ENCODE data around the gene ATP6V0E1.

ATP6V0E1 gene

DNA sequence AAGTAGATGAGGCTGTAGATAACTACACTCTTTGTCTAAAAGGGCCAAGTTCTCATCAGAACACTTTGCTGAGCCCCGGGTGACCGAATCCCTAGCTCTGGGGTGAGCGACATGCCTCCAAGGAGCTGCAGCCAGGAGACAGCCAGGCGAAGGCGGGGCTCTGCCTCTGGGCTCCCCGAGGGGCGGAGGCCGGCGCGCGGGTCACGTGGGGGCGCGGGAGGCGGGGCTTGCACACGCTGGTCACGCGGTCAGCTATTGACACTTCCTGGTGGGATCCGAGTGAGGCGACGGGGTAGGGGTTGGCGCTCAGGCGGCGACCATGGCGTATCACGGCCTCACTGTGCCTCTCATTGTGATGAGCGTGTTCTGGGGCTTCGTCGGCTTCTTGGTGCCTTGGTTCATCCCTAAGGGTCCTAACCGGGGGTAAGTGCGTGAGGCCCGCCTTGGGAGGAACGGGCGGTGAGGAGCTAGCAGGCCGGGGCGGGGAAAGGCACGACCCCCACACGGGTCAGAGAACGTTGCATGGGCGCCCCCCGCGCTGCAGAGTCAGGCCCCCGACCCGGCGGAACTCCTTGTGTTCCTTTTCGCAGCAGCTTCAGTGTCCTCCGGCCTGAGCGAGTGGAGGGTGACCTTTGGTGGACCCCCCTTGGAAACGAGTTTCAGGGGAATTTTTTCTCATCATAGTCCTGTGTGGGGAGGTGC lies at the start of gene ATP6V0E1:
Gene ATP6V0E1, plus strand, starts transcription at position 230 of the 702 bp plus-strand sequence. Its CDS starts 90 bp downstream, at position 320.
- in situ Hi-C loops (cut with MboI; ENCODE audit: low sequenced_read_pairs): no loop called here

DNA sequence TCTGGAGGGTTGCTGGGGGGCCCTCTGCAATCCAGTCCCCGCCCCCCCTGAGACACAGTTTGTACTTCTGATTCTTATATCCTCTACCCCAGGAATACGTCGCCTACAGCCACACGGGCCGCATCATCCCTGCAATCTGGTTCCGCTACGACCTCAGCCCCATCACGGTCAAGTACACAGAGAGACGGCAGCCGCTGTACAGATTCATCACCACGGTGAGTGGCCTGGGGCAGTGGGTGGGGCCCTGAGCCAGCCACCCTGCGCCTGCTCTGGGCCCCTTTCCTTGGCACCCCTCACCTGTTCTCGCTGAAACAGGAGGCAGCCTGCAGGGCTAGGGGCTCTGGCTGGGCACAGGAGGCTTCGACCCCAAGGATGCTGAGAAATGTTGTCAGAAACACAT lies 48.5 kb upstream of the ATP6V0E1 start:
- in situ Hi-C loops (cut with MboI; ENCODE audit: low sequenced_read_pairs): loop anchor here (25.0 kb wide), 1 partner anchor 448 kb away; no protein-coding TSS in a partner anchor

DNA sequence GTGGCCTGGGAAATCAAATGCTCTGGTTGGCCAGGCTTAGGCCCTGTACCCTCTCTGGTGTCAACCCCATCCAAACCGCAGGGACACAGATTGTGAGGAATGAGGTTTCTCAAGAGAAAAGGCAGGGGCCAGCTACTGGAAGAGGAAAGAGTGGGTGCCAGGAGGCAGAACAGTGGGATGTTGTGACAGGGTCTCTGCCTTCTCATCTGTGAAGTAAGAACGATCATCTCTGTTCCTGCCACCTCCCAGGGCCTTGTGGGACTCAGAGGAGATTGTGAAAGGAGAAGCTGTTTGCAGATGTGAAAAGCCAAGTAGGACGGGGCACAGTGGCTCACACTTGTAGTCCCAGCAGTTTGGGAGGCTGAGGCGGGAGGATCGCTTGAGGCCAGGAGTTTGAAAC lies 47.2 kb upstream of the ATP6V0E1 start:
- in situ Hi-C loops (cut with MboI; ENCODE audit: low sequenced_read_pairs): loop anchor here (25.0 kb wide), 1 partner anchor 449 kb away; no protein-coding TSS in a partner anchor

DNA sequence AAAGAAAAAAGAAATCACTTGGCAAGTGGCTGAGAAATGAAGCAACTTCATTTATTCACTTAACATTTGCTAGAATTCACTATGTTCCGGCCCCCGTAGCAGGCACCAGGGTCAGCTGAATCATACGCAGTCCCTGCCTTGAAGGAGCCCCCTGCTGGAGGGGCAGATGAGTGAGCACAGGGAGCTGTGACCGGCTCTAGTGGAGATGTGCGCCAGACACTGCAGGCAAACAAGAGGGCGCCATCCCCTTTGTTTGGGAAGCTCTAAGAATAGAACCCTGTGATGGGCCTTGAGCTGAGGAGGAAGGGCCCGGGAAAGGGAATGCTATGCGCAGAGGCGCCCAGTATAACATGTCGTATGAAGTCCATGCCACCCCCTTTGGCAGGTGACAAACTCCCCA lies 44.5 kb upstream of the ATP6V0E1 start:
- in situ Hi-C loops (cut with MboI; ENCODE audit: low sequenced_read_pairs): loop anchor here (25.0 kb wide), 1 partner anchor 452 kb away; no protein-coding TSS in a partner anchor

DNA sequence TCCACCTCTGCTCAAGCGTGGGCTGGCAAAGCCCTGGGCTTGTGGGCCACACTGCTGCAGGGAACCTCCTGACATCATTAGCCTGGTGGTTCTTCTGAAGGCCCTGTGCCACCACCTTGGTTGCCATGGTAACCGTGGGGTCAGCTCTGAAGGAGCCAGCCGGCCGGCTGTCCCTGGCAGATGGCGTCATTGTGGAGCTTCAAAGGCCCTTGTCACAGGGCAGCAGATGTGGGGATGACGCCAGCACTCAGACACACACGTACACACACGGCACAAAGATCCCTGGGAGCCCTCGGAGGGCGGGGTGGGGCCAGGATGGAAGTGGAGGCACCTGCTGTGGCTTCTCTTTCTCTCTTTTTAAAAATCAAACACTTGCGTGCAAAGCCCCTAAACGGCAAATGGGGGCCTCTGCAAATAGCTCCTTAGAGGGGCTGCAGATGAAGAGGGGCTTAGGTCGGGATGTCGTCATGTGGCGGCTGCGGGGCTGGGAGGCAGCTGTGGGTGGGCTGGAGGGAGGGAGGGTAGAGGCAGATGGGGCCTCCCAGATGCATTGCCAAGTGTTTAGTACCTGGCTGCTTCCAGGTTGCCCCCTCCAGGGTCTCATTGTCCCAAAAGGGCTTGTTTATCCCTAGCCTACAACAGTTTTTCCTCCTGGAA lies 43.8 kb upstream of the ATP6V0E1 start:
- in situ Hi-C loops (cut with MboI; ENCODE audit: low sequenced_read_pairs): loop anchor here (25.0 kb wide), 1 partner anchor 452 kb away; no protein-coding TSS in a partner anchor

DNA sequence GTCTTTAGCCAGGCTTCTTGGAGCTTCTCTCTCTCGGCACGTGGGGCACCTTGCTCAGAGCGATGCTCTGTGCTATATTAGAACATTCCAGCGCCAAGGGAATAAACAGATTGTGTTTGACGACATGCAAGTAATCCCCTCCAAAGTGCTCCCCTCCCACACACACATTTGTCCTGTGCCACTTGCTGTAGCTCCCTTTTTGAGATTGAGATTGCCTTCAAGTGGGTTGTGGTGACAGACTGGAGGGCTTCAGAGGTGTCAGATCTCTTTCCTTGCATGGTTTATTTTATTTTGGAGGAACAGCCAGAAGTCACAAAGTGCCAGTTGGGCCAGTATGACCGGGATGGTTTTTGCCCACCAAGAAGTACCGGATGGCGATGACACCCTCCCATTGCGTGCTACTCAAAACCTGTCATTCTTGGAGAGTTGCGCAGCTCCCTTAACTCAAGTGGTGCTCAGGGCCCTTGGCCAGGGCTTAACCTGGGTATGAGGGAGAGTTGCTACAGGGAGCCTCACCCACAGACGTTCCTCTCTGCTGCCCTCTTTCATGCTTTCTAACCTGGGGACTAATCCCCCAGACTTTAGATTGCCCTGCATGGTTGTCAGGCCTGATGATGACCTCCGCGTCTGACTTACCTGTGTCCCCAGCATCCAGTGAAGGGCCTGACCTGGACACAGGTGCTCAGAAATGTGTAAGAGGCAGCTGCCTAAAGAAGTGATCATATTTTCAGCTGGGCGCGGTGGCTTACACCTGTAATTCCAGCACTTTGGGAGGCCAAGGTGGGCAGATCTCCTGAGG lies 43.1 kb upstream of the ATP6V0E1 start:
- in situ Hi-C loops (cut with MboI; ENCODE audit: low sequenced_read_pairs): loop anchor here (25.0 kb wide), 1 partner anchor 453 kb away; no protein-coding TSS in a partner anchor

DNA sequence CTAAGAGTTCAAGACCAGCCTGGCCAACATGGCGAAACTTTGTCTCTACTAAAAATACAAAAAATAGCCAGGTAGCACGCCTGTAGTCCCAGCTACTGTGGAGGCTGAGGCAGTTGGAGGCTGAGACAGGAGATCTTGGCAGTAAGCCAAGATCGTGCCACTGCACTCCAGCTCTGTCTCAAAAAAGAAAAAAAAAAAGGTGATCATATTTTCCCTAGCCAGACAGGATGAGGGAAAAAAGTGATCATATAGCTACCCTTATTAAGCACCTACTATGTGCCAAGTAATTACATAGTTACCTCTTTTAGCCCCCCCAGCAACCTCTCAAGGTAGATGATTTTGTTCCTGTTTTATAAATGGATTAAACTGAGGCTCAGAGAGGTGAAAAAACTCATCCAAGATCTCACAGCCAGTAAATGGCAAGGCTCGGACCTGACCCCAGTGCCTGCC lies 42.5 kb upstream of the ATP6V0E1 start:
- in situ Hi-C loops (cut with MboI; ENCODE audit: low sequenced_read_pairs): loop anchor here (25.0 kb wide), 1 partner anchor 454 kb away; no protein-coding TSS in a partner anchor

DNA sequence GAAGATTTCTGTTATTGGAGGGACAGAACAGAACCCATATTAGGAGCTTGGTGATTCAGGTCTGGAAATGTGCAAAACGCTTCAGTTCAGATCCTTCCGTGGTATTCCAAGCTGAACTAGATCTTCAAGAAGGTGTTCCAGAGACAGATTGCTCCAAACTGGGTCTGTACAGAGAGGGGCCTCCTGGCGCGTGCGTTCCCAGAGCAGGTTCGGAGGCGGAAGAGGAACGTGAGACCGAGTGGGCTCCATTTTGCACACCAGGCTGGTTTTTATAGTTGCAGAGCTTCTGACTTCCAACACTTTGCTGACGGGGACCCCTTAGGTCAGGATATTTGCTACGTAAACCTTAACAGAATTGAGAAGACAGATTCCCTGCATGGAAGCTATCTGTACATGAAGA lies 41.0 kb upstream of the ATP6V0E1 start:
- in situ Hi-C loops (cut with MboI; ENCODE audit: low sequenced_read_pairs): loop anchor here (25.0 kb wide), 1 partner anchor 455 kb away; no protein-coding TSS in a partner anchor

DNA sequence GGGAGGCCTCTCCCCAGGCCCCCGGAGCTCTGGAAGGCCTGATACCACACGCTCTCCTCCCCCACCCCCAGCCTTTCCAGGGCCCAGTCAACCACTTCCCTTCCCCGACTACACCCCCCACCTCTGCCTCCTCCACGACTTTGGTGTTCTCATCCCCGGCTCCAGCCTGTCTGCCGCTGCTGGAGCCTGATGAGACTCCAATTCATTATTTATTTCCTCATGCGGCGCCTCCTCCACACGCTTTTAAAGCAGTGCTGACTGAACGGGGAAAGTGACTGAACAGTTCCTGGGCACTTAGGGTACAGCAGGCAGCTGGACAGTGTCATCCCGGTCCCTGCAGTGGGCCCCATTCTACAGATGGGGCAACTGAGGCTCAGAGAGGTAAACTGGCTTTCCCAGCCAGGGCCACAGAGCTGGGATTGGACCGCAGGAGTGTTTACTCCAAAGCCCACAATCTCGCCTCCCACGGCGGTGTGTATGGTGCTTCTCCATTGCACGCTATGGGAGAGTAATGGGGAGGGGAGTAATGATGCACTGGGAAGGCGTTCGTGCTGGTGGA lies 40.2 kb upstream of the ATP6V0E1 start:
- in situ Hi-C loops (cut with MboI; ENCODE audit: low sequenced_read_pairs): loop anchor here (25.0 kb wide), 1 partner anchor 456 kb away; no protein-coding TSS in a partner anchor

DNA sequence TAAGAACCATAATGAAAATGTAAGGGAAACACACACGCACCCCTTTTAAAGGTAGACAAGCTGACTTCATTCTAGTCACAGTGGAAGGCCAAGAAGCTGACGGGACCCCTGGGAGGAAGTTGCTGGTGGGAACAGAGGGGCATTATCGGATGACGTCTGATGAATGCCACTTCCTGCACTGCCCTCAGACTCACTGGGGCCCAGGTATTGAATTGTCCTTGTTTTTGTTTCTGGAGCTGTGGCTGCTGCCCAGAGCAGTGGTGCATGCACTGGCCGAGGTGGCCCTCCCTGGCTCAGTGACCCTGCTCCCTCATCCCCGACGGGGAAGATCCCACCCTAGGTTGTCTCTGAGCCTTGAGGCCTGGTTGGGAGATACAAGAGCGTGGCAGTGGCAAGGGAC lies 39.7 kb upstream of the ATP6V0E1 start:
- in situ Hi-C loops (cut with MboI; ENCODE audit: low sequenced_read_pairs): loop anchor here (25.0 kb wide), 1 partner anchor 457 kb away; no protein-coding TSS in a partner anchor

DNA sequence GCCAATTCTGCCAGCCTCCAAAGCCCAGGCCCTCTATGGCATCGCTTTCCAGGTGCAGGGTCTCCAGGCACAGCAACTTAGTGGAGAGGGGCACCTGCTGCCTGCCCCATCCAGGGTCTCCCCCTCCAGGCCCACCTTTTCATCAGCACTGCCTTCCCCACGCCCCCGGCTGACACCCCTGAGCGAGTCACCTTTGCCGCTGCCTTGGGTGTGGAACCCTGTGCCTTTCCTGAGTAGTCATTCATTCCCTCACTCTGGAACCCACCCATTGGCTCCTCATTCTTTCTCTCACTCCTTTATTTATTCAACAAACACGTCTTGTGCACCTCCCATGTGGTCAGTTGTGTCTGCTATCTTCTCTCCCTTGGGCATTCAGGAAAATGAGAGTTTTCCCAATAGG lies 38.8 kb upstream of the ATP6V0E1 start:
- in situ Hi-C loops (cut with MboI; ENCODE audit: low sequenced_read_pairs): loop anchor here (25.0 kb wide), 1 partner anchor 457 kb away; no protein-coding TSS in a partner anchor

DNA sequence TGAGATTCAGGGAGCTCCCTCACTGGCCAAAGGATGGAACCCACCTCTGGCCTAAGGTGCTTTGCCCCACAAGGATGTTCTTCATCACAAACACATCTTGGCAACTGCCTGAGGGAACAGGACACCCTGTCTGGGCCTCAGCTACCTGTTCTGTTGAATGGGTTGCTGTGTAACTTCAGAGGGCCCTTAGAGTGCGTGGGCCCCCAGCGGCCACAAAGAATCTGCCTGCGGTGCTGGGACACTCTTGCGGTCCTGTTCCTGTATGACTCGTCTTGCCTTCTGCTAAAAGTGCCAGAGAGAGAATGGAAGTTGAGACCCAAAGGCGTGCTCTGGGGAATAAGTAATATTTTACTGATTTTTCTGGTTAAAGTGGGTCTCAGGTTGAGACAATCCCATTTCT lies 38.4 kb upstream of the ATP6V0E1 start:
- in situ Hi-C loops (cut with MboI; ENCODE audit: low sequenced_read_pairs): loop anchor here (25.0 kb wide), 1 partner anchor 458 kb away; no protein-coding TSS in a partner anchor

DNA sequence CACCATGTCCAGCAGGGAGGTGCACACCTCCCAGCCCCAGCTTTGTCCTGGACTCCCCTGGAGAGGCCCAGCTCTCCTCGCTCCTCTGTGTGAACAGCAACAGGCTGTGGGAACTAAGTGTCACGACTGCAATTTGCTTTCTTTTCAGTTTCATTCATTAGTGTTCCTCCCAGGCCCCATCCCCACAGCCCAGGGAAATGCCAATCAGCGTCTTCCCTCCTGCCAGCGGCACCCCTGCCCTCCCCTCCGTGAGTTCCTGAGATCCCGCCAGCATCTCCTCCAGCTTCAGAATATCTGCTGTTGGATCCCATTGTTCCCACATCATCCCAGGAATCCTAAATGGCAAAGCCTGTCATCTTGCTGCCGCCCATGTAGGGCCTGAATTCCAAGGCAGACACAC lies 37.4 kb upstream of the ATP6V0E1 start:
- in situ Hi-C loops (cut with MboI; ENCODE audit: low sequenced_read_pairs): loop anchor here (25.0 kb wide), 1 partner anchor 459 kb away; no protein-coding TSS in a partner anchor

DNA sequence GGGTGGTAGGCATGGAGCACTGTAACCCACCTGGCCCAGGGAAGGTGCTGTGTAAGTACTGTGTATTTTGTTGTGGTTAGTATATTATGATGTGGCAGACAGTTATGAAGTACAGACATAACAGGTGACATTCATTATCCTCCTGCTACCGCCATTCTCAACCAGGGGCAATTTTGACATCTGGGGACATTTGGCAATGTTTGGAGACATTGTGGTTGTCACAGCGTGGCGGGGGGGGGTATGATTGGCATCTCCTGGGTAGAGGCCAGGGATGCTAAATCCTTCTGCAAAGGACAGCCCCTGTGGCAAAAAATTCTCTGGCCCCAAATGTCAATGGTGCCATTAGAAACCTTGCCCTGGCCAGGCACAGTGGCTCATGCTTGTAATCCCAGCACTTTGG lies 34.1 kb upstream of the ATP6V0E1 start:
- in situ Hi-C loops (cut with MboI; ENCODE audit: low sequenced_read_pairs): loop anchor here (25.0 kb wide), 1 partner anchor 462 kb away; no protein-coding TSS in a partner anchor

DNA sequence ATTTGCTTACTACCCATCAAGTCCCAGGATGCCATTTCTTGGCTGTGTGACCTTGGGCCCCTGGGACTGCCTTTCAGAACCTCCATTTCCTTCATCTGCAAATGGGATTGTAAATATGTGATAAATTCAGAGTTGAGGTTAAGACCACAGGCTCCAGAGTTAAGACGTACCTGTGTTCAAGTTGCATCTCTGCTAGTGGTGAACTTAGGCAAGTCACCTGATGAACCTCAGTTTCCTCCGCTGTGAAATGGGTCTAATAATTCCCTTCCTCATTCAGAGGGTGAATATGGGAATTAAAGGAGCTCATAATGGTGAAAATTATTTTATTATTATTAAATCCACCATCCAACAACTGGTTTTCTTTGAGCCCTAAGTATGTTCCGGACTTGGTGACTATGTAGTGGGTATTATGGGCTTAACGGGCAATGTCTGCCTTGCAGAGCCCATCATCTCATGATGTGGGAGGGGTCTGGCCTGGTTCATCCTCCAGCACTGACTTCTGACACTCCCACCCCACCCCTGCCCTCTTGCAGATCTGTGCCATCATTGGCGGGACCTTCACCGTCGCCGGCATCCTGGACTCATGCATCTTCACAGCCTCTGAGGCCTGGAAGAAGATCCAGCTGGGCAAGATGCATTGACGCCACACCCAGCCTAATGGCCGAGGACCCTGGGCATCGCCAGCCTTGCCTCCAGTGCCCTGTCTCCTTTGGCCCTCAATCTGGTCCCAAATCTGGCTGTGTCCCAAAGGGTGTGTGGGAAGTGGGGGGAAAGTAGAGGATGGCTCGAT lies 33.2 kb upstream of the ATP6V0E1 start:
- in situ Hi-C loops (cut with MboI; ENCODE audit: low sequenced_read_pairs): no loop called here

DNA sequence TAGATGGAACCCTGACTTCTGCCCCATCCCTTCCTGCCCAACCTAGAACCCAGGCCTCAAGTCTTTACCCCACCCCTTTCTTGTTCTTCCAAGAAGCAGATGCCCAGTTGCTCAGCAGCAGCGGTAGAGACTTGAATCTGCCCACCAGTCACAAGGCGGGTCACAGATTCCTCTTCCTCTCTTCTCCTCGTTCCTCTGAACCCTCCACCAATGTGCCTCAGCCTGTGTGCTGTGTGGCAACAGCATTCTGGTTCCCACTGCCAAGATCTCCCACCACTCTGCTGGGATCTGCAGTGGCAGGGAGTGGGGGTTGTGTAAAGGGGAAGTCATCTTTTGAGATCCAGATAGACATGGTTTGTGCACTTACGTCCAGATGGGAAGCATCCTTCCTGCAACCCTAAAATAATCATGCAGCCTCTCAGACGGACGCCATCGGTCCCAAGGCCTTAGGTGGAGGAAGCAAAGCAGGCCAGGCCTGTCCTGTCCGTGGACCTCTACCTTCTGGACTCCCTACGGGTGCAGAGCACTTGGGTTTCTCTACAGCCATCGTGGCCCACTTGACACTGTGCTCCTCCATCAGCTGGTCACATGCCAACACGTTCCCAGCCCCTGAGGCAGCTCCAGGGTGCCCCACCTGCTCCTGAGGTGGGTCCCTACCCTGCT lies 32.1 kb upstream of the ATP6V0E1 start:
- in situ Hi-C loops (cut with MboI; ENCODE audit: low sequenced_read_pairs): no loop called here

DNA sequence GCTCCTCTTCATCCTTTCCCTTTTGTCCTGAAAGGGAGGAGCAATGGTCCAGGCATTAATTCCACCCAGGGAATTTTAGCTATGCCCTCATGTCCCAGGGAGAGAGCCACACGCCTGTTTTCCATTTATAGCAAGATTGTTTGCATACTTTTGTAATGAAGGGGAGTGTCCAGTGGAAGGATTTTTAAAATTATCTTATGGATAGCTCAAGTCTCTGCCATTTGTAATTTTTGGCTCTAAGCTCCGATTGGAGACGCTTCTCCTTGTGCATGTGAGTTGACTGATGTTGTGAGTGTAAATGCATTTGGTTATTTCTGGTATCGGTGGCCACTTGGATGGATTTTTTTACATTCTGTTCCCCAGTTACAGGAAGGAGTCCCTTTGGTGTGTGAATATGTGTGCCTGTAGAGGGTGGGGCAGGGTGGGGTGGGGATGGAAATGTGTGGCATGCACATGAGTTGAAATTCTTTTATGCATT lies 31.5 kb upstream of the ATP6V0E1 start:
- in situ Hi-C loops (cut with MboI; ENCODE audit: low sequenced_read_pairs): no loop called here

DNA sequence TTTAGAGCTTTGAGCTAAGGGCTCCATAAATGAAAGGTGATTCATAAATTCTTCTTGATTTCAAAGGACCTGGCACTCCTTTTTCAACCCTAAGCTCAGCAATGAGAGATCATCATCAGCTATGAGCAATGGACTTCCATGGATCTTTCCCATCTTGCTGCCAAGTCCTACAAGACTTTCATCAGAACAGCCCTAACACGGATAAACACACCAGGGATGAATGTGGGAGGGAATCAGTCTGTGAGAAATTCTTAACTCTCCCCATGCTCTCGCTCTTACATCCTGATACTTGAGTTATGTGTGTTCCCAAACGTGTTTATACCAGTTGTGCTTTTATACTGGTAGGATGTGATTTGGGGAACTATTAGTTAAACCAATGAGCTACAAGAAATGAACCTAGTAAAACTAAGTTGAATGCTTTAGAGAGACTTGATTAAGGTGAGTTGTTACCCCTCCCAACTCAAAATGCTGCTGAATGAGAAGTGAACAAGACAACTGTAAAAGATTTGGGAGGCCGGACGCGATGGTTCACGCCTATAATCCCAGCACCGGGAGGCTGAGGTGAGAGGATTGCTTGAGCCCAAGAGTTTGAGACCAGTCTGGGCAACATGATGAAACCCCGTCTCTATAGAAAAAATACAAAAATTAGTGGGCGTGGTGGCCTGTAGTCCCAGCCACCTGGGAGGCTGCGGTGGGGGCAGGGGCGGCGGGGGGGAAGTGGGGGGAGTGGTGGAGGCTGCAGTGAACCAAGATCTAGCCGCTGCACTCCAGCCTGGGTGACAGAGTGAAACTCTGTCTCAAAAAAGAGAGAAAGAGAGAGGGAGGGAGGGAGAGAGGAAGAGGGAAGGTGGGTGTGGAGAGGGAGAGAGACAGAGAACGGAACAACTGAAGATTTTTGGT lies 29.5 kb upstream of the ATP6V0E1 start:
- in situ Hi-C loops (cut with MboI; ENCODE audit: low sequenced_read_pairs): no loop called here
